Cardiac septum (tissue), 1 donor: ENCODE results near the gene ERC1. TPM values are rescaled to one million over a fixed set of nuclear protein-coding genes. Genes with fewer than 3 reads are reported as not detected.
"Not testable (repeated sequence)": the region's sequence is repeated elsewhere in the genome, so short reads cannot be mapped to it uniquely, and the experiment has no call there.

ENCODE experiments used
- DNase-seq: peaks from one replicate; pipeline ENCODE4 v3.0.0-alpha.2; 2020; ENCODE audit warnings: low spot score
- intact Hi-C: fragments of 100-400 bp; cut with DNase I; formaldehyde crosslinking; loops from one replicate; pipeline ENCODE4 v1.14.0; 2022
- total RNA-seq: library from RNA; stranded (reverse); fragmentation: NEBNext Ultra II Directional; extraction: Animal tissue kit (Norgen Biotek cat#: 25700); gene quantifications from one replicate; pipeline ENCODE4 v1.2.1, GENCODE V29; 2021
- donor health status: DM: no; HTN: no; CAD: no.

Gene ERC1
- total RNA-seq, 1 donor from 2014 or later = 56.9 TPM

GRCh38 chr12:1162081-1162760 is 171.2 kb downstream of the ERC1 start:
- DNase-seq = no peak
- intact Hi-C loops = no loop called here

GRCh38 chr12:1167784-1168183 is 176.8 kb downstream of the ERC1 start:
- no peak for DNase-seq
- intact Hi-C loops = no loop called here

DNA sequence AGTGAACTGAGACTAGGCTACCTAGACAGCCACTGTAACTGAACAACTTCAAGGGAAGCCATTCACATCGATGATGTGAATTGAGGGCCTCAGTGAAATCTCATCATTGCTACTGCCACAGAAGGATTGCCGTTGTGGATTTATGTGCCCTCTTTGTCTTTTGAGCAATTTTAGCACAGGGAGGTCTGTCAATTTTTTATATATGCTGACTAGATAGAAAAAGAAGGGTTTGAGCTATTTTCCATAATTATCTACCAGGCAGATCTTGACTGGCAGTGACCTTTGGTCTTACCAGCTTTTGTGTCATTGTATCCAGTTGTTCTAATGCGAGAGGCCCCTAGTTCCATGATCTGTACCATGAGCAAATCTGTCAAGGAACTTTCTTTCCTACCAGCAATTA is 179.4 kb downstream of the ERC1 start:
- DNase-seq = no peak
- intact Hi-C loops = no loop called here

DNA sequence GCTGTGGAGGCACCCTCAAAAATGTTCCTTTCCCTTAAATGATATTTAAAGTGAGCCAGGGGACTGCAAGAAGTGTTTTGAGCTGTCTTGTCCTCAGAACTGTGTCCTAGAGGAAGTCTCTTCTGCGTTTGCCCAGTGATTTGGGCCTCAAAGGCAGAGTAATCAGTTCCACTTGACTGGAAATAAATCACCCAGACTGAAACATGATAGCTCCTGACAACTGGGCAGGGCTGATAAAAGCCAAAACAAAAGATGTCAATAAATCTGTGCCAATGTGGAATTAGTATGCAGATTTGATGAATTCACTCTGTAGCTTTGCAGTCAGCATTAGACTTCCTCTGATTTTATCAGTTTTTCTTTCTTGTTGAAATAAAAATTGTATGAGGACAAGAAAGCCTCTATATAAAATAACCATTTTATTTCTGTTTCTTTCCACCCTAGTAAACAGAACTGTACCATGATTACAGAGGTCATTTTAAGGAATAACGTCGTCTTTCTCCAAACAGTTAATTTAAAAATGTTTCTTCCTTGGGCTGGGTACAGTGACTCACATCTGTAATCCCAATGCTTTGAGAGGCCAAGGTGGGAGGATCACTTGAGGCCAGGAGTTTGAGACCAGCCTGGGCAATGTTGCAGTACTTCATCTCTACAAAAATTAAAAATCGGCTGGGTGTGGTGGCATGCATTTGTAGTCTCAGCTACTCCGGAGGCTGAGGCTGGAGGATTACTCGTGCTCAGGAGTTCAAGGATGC is 180.8 kb downstream of the ERC1 start:
- DNase-seq = no peak
- intact Hi-C loops = no loop called here

- intact Hi-C loops = no loop called here
- no peak for DNase-seq
These were observed 183.0 kb downstream of the ERC1 start for GRCh38 chr12:1173781-1174617.

DNA sequence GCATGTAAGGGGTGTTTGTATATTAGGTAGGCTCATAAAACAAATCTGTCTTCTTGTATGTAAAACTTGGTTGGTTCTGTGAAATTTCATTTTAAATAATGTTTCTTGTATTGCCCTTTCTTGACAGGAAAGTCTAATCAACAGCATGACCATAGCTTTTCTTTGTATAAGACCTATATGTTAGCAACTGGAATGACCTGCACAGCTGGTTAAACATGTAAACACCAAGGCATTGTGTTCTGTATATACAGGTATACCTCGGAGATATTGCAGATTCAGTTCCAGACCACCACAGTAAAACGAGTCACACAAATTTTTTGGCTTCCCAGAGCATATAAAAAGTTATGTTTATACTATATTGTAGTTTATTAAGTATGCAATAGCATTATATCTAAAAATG is 183.6 kb downstream of the ERC1 start:
- DNase-seq = no peak
- intact Hi-C loops = no loop called here

DNA sequence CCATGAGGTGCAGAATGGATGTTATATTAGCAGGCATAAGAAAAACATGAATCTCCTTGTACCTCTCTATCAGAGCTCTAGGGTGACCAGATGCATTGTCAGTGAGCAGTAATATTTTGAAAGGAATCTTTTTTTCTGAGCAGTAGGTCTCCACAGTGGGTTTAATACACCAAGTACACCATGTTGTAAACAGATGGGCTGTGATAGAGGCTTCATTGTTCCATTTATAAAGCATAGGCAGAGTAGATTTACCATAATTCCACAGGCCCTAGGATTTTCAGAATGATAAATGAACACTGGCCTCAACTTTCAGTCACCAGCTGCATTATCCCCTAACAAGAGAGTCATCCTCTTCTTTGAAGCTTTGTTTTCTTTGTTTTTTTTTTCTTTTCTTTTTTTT is 185.2 kb downstream of the ERC1 start:
- DNase-seq = no peak
- intact Hi-C loops = no loop called here

GRCh38 chr12:1179128-1179527 is 188.1 kb downstream of the ERC1 start:
- DNase-seq = no peak
- intact Hi-C loops = no loop called here

GRCh38 chr12:1182069-1182468 is 191.0 kb downstream of the ERC1 start:
- intact Hi-C loops = no loop called here
- DNase-seq = no peak

- no peak for DNase-seq
- intact Hi-C loops = no loop called here
These were observed 193.4 kb downstream of the ERC1 start for GRCh38 chr12:1184402-1184801.

GRCh38 chr12:1185460-1186182 is 194.6 kb downstream of the ERC1 start:
- intact Hi-C loops = no loop called here
- no peak for DNase-seq

DNA sequence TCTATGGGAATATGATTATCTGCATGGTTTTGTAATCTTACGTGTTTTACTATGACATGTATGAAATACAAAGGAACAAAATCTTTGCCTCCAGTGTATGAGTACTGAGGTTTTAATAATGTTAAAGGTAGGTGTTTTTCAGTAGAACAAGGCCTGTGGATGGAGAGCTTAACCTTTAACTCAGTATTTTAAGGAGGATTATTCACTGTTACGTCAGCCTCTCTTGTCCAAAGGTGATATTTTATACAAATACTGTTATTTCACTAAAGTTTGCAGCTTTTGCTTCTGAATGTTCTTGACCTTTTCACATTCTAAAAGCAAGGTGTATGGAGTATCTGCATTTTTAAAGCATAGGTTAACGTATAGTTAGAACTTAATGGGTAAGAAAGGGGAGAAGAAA is 195.3 kb downstream of the ERC1 start:
- intact Hi-C loops = no loop called here

DNA sequence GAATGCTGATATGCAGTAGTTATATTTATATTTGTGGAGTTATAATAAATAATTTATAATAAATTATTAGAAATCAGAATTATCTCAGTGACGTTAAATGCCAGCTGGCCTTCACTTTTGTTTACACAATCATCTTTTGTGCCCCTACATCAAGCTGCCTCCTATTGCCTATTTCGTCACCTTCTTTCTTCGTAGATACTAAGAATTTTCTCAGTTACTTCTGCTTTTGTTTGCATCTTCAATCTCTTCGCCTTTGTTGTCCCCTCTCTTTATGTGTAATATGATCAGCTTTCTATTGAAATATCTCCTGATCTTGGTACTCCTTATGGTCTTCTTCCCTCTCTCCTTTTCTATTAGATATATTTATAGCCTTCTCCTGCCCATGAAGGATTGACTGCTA is 197.0 kb downstream of the ERC1 start:
- DNase-seq = no peak
- intact Hi-C loops = no loop called here

More for the DNA sequence above, 195.3 kb downstream of the ERC1 start:
- no peak for DNase-seq

GRCh38 chr12:1189163-1189562 is 198.1 kb downstream of the ERC1 start:
- intact Hi-C loops = no loop called here

DNA sequence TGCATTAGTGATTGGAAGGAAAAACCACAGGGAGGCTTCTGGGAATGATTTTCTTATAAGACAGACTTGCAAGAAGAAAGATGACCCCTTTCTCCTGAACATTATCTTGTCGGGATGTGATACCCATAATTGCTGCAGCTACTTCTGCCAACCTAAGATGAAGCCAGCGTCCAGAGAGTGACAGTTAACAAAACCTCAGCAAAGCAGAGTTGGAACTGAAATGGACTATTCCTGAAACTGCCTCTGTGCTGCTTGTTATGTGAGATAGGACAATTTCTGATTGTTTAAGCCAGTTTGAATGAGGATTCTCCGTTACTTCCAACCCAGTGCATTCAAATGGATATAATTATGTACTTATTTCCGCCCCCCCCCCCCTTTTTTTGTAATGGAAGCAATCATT is 204.5 kb downstream of the ERC1 start:
- intact Hi-C loops = no loop called here
- DNase-seq = no peak

More at GRCh38 chr12:1189163-1189562, 198.1 kb downstream of the ERC1 start:
- DNase-seq = no peak

DNA sequence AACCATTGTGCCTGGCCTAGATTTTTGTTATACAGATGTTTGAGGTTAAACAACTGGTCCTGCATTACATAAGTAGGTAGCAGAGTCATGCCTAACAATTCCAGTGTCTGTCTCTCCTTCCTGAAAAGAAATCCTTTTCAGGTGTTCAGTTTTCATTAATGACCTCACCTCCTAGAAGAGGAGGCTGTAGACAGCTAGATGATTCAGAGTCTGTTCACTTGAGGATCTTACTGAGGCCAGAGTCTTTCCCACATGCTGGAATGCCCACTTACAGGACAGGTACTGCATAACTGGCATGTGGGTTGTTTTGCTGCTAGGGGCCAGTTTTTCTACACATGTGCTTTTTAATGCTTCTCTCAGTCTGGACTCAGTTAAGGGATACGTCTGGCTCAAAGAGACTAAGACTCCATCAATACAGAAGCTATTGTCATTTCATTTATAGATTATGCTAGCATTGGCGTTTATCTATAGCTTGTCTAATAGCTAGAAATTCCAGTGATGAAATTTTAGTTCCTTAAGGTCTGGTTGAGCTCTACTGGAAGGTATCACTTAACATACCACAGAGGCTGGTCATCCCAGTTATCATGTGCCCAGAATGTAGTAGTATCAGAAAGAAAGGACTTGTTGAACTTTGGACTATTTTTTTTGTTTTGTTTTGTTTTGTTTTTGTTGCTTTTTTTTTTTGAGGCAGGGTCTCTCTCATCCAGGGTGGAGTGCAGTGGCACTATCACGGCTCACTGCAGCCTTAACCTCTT is 206.4 kb downstream of the ERC1 start:
- DNase-seq = no peak
- intact Hi-C loops = no loop called here

- intact Hi-C loops, DNase-seq: not testable (repeated sequence)
These were observed 207.8 kb downstream of the ERC1 start for GRCh38 chr12:1198854-1199253.

DNA sequence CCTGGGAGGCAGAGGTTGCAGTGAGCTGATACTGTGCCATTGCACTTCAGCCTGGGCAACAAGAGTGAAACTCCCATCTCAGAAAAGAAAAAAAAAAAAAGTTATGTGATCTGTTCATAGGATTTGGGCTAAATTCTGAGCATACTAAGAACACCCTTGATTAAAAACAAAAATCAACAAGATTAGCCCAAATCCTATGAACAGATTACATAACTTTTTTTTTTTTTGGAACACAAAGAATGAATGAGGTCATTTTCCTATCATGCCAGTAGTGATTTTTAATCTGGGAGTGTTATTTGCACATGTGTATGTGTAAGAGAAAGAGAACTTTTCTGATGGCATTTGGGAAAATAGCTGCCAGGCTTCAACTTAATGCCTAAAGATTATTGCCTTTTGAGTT is 208.7 kb downstream of the ERC1 start:
- intact Hi-C loops = loop anchor here (10.0 kb wide), 1 partner anchor 395 kb away; the partner anchor contains the start of gene FBXL14

DNA sequence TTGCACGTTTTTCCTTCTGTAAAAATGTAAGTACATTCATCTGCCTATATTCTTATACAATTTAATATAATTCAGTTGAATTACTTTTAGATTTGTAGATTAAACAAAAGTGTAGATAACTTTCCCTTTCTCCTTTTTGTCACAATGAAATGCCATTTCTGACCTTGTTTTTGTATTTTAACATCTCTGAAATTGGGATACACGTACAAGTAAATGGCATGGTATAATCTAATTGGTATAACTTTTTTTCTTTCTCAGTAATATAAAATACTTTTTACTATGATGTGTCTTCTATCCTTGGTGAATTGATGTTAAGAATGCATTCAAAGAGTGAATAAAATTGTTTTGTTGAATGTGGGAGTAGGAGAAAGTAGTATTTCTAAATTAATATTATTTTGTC is 210.0 kb downstream of the ERC1 start:
- intact Hi-C loops = loop anchor here (10.0 kb wide), 1 partner anchor 394 kb away; the partner anchor contains the start of gene FBXL14
- no peak for DNase-seq

More for the DNA sequence above, 208.7 kb downstream of the ERC1 start:
- no peak for DNase-seq
